Spleen (tissue), 11 donors: ENCODE data around the gene RNPEPL1. TPM values are rescaled to one million over a fixed set of nuclear protein-coding genes. Genes with fewer than 3 reads are reported as not detected.

Source experiments
- DNase-seq: peaks from one replicate; pipeline ENCODE4 v3.0.0-alpha.2; 2020
- H3K27ac ChIP-seq, 8 donors: fragments of 200-600 bp; sonication (generic) in 7 of 8; 1 replicate in 4 of 8; 2 replicates in 4 of 8; pipeline versions ENCODE4 v1.5.0 to v1.8.0; 2016 to 2021; ENCODE audit warnings: inconsistent platforms in 4 of 8, mild to moderate bottlenecking in 4 of 8, moderate library complexity in 1 of 8
- H3K27me3 ChIP-seq, 7 donors: fragments of 200-600 bp; sonication (generic) in 6 of 7; replicated peaks in 1 of 7; 1 replicate in 4 of 7; 2 replicates in 3 of 7; pipeline versions ENCODE4 v1.5.0 to v1.8.0; 2016 to 2021; ENCODE audit warnings: inconsistent platforms in 3 of 7, mild to moderate bottlenecking in 1 of 7
- H3K36me3 ChIP-seq, 6 donors: fragments of 200-600 bp; sonication (generic) in 5 of 6; 1 replicate in 4 of 6; 2 replicates in 2 of 6; pipeline versions ENCODE4 v1.5.0 to v1.8.0; 2016 to 2021; ENCODE audit warnings: inconsistent platforms in 2 of 6
- H3K4me1 ChIP-seq, 6 donors: fragments of 200-600 bp; sonication (generic) in 5 of 6; 1 replicate in 3 of 6; 2 replicates in 3 of 6; pipeline versions ENCODE4 v1.5.0 to v1.8.0; 2016 to 2021; ENCODE audit warnings: inconsistent platforms in 3 of 6
- H3K4me3 ChIP-seq, 8 donors: fragments of 200-600 bp; sonication (generic) in 7 of 8; 1 replicate in 4 of 8; 2 replicates in 4 of 8; pipeline versions ENCODE4 v1.5.0 to v1.8.0; 2016 to 2021; ENCODE audit warnings: inconsistent platforms in 4 of 8, mild to moderate bottlenecking in 4 of 8, moderate library complexity in 2 of 8
- H3K9me3 ChIP-seq, 8 donors: fragments of 200-600 bp; sonication (generic) in 7 of 8; 1 replicate in 4 of 8; 2 replicates in 4 of 8; pipeline versions ENCODE4 v1.5.0 to v1.8.0; 2016 to 2021; ENCODE audit warnings: inconsistent platforms in 4 of 8
- POLR2A ChIP-seq, 3 donors: fragments of 450-650 bp; IDR thresholded peaks; one replicate each; pipeline ENCODE4 v1.5.1; 2017; ENCODE audit warnings: antibody characterized with exemption in 3 of 3, mild to moderate bottlenecking in 1 of 3
- POLR2AphosphoS5 ChIP-seq, 3 donors: sonication (generic); formaldehyde crosslinking; IDR thresholded peaks; one replicate each; pipeline ENCODE4 v1.5.1; 2017; ENCODE audit warnings: antibody characterized with exemption in 3 of 3
- WGBS, 5 donors: extraction: QIAGEN DNeasy Blood & Tissue Kit in 3 of 5; methylation state at CpG; one replicate each; pipeline versions ENCODE4 v1.1.5 to v1.1.7; 2013 to 2018; 5-methylcytosine and 5-hydroxymethylcytosine counted together
- intact Hi-C: fragments of 100-400 bp; cut with DNase I; formaldehyde crosslinking; loops from one replicate; pipeline ENCODE4 v1.15.0; 2023; ENCODE audit warnings: low total_unique reads
- polyA plus RNA-seq, 3 donors: library from polyadenylated mRNA; stranded (reverse); fragments of 200-250 nt; gene quantifications; one replicate each; pipeline ENCODE4 v1.2.1, GENCODE V29; 2013
- total RNA-seq, 7 donors: library from RNA; depleted of rRNA in 3 of 7; stranded (reverse); fragments of >200 nt in 3 of 7; fragmentation: NEBNext Ultra II Directional in 4 of 7; extraction: Animal tissue kit (Norgen Biotek cat#: 25700) in 4 of 7; gene quantifications; one replicate each; pipeline versions ENCODE4 v1.1.0 to v1.2.1, GENCODE V29; 2016 to 2021
- TF ChIP-seq, protein P1 (sequence below), 11 experiments: fragments of 200-600 bp in 7 of 11; fragments of 450-650 bp in 4 of 11; sonication (generic) in 4 of 11; IDR thresholded peaks in 8 of 11; conservative IDR thresholded peaks in 3 of 11; 1 replicate in 7 of 11; 2 replicates in 4 of 11; pipeline versions ENCODE4 v1.4.0 to v1.8.0; 2016 to 2021; ENCODE audit warnings: antibody characterized with exemption in 11 of 11, inconsistent platforms in 4 of 11, mild to moderate bottlenecking in 1 of 11
- donor health status: healthy with polysubstance abuse.
- donor health status: DM: no; HTN: no; CAD: no; lungs with moderate emphysema.
- donor health status: DM: no; HTN: no; CAD: no.
- donor health status: Bipolar disorder and iron deficiency.
- donor health status: healthy.
- donor health status: DM: no; HTN: no; CAD: no.
- donor health status: DM: yes; HTN: yes; CAD: no.

Gene RNPEPL1
- total and polyA plus RNA-seq, 10 donors: 57.2 to 165 (median 87.4) TPM

DNA sequence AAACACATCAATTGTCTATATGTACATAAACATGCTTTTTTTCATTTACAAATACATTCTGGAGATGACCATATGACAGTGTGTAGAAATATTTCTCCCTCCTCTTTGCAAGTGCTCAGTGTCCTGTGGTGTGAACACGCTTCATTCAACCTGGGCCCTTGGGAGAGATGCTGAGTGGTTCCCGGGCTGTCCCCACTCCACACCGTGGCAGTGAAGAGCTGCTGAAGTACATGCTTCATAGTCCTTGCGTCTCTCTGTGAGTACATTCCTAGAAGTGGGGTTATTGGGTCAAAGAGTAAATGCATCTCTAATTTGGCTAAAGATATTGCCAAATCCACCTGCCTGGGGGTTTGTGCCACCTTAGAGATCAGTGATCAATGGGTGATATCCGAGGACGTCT lies 50.5 kb downstream of the RNPEPL1 start:
- H3K9me3 ChIP-seq: peaks cover 0 to 15% (median 10%) of the 10 kb centered on the region in 8 donors
- H3K36me3 ChIP-seq: peaks cover 0 to 19% (median 0%) of the 10 kb centered on the region in 6 donors
- WGBS, 5 donors: 79 to 94% (median 80%) methylated on average over 6 of the region's 6 CpGs
- DNase-seq: no peak
- peaks cover 3 to 45% (median 42%) of the 10 kb centered on the region in 6 donors for H3K4me1 ChIP-seq
- intact Hi-C loops: no loop called here
- no peak overlapping the region for H3K27ac ChIP-seq
- TF ChIP-seq, protein P1, sequence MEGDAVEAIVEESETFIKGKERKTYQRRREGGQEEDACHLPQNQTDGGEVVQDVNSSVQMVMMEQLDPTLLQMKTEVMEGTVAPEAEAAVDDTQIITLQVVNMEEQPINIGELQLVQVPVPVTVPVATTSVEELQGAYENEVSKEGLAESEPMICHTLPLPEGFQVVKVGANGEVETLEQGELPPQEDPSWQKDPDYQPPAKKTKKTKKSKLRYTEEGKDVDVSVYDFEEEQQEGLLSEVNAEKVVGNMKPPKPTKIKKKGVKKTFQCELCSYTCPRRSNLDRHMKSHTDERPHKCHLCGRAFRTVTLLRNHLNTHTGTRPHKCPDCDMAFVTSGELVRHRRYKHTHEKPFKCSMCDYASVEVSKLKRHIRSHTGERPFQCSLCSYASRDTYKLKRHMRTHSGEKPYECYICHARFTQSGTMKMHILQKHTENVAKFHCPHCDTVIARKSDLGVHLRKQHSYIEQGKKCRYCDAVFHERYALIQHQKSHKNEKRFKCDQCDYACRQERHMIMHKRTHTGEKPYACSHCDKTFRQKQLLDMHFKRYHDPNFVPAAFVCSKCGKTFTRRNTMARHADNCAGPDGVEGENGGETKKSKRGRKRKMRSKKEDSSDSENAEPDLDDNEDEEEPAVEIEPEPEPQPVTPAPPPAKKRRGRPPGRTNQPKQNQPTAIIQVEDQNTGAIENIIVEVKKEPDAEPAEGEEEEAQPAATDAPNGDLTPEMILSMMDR (IDR thresholded peaks at IDR 0.05 in 8 of 11, conservative IDR thresholded peaks at IDR 0.05 in 3 of 11): no peak
- TF ChIP-seq POLR2AphosphoS5 (IDR thresholded peaks at IDR 0.05) (no peak), POLR2A (IDR thresholded peaks at IDR 0.05) (no peak)
- H3K27me3 ChIP-seq: peaks cover 0 to 4% (median 0%) of the 10 kb centered on the region in 7 donors
- no peak overlapping the region for H3K4me3 ChIP-seq

DNA sequence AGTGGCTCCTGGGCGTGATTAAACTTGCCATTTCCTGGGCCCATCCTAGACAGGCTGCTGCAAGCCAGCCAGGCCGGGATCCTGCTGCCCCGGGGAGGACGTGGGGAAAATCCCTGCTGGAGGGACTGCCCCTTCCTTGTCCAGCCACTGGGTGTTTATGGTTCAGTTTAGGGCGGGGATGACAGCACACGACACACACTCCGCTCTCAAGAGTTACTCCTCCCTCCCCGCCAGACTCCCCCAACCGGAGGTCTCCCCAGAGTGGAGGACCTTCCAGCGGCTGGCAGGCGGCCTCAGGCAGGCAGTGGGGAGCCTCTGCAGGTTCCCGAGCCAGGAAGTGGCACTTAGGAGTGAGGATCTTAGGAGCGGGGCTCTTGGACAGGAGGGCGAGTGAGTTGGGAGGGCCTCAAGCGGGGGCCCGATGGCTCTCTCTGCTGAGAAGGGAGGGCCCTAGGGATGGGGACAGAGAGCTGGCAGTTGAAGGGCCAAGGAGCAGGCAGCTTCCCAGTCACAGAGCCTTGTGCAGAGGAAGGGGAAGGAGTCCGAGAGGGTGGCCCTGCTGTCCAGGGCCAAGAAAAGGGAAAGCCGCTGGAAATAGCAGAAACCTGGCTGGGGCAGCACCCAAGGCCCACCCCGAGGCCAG lies 51.3 kb downstream of the RNPEPL1 start:
- 72 to 77% (median 75%) methylated on average over 19 of the region's 19 CpGs for WGBS, 5 donors
- peaks cover 0 to 19% (median 0%) of the 10 kb centered on the region in 6 donors for H3K36me3 ChIP-seq
- no peak overlapping the region for H3K4me3 ChIP-seq
- peak; percentile 68 for DNase-seq
- H3K9me3 ChIP-seq: peaks cover 0 to 15% (median 10%) of the 10 kb centered on the region in 8 donors
- no peak overlapping the region for H3K27ac ChIP-seq
- peaks cover 0 to 4% (median 0%) of the 10 kb centered on the region in 7 donors for H3K27me3 ChIP-seq
- intact Hi-C loops: no loop called here
- peaks cover 3 to 54% (median 49%) of the 10 kb centered on the region in 6 donors for H3K4me1 ChIP-seq
- TF ChIP-seq POLR2AphosphoS5 (IDR thresholded peaks at IDR 0.05): no peak

- Histone ChIP-seq H3K4me3 (no peak overlapping the region), H3K27ac (peak overlapping the region in 3 of 8 donors; percentile 75 to 85 (median 82)), H3K36me3 (peaks cover 0 to 19% (median 0%) of the 10 kb centered on the region in 6 donors), H3K4me1 (peaks cover 3 to 60% (median 55%) of the 10 kb centered on the region in 6 donors), H3K9me3 (peaks cover 0 to 15% (median 10%) of the 10 kb centered on the region in 8 donors), H3K27me3 (peaks cover 0 to 4% (median 0%) of the 10 kb centered on the region in 7 donors)
- intact Hi-C loops: no loop called here
- no peak for TF ChIP-seq POLR2A (IDR thresholded peaks at IDR 0.05)
- TF ChIP-seq, protein P1 (IDR thresholded peaks at IDR 0.05 in 8 of 11, conservative IDR thresholded peaks at IDR 0.05 in 3 of 11): no peak
- TF ChIP-seq POLR2AphosphoS5 (IDR thresholded peaks at IDR 0.05): no peak
- WGBS, 5 donors: 86 to 97% (median 91%) methylated on average over 11 to 13 of the region's 13 CpGs
- peak; percentile 74 for DNase-seq
Observed at GRCh38 chr2:240620149-240620731, 52.0 kb downstream of the RNPEPL1 start.

GRCh38 chr2:240620859-240621258 lies 52.6 kb downstream of the RNPEPL1 start:
- intact Hi-C loops: no loop called here
- H3K4me1 ChIP-seq: peaks cover 3 to 64% (median 58%) of the 10 kb centered on the region in 6 donors
- peaks cover 0 to 15% (median 10%) of the 10 kb centered on the region in 8 donors for H3K9me3 ChIP-seq
- H3K27me3 ChIP-seq: peaks cover 0 to 4% (median 0%) of the 10 kb centered on the region in 7 donors
- no peak for DNase-seq
- WGBS, 5 donors: 49 to 66% (median 61%) methylated on average over 7 of the region's 7 CpGs
- no peak overlapping the region for H3K4me3 ChIP-seq
- TF ChIP-seq, protein P1 (IDR thresholded peaks at IDR 0.05 in 8 of 11, conservative IDR thresholded peaks at IDR 0.05 in 3 of 11): no peak
- no peak for TF ChIP-seq POLR2A (IDR thresholded peaks at IDR 0.05)
- no peak for TF ChIP-seq POLR2AphosphoS5 (IDR thresholded peaks at IDR 0.05)
- peak overlapping the region; percentile 2 to 85 (median 48) for H3K27ac ChIP-seq
- peaks cover 0 to 19% (median 0%) of the 10 kb centered on the region in 6 donors for H3K36me3 ChIP-seq
